Astrocyte (in vitro differentiated cells and primary cell): ENCODE data around the gene SERPINE2. TPM values are rescaled to one million over a fixed set of nuclear protein-coding genes. Genes with fewer than 3 reads are reported as not detected.

ENCODE experiments used
- DNase-seq: peaks from one replicate; pipeline ENCODE4 v3.0.0-alpha.2; 2010; ENCODE audit warnings: low read depth
- FAIRE-seq: peaks from 2 replicates; lab custom pipeline; 2011; peaks lifted over from hg19 to GRCh38; lab: Jason Lieb, UNC
- H2AFZ ChIP-seq: 2 replicates; pipeline ENCODE4 v1.6.0; 2012; ENCODE audit warnings: low read depth, low read length, inconsistent platforms
- H3K27ac ChIP-seq: 2 replicates; pipeline ENCODE4 v1.5.1; 2011; ENCODE audit warnings: low read depth, low read length, inconsistent platforms
- H3K27me3 ChIP-seq: 2 replicates; pipeline ENCODE4 v1.6.0; 2011; ENCODE audit warnings: low read length, inconsistent platforms; ENCODE audit not compliant: insufficient read depth
- H3K36me3 ChIP-seq: 2 replicates; pipeline ENCODE4 v1.5.1; 2011; ENCODE audit warnings: low read length, inconsistent platforms; ENCODE audit not compliant: insufficient read depth
- H3K4me1 ChIP-seq: 2 replicates; pipeline ENCODE4 v1.5.1; 2011; ENCODE audit warnings: low read length, inconsistent platforms; ENCODE audit not compliant: insufficient read depth
- H3K4me2 ChIP-seq: 2 replicates; pipeline ENCODE4 v1.6.0; 2012; ENCODE audit warnings: low read length, inconsistent platforms
- H3K4me3 ChIP-seq: 2 replicates; pipeline ENCODE4 v1.5.1; 2011; ENCODE audit warnings: low read depth, mild to moderate bottlenecking, low read length, inconsistent platforms; ENCODE audit not compliant: insufficient read depth
- H3K79me2 ChIP-seq: 2 replicates; pipeline ENCODE4 v1.6.0; 2012; ENCODE audit warnings: mild to moderate bottlenecking, low read length, inconsistent platforms; ENCODE audit not compliant: insufficient read depth
- H3K9ac ChIP-seq: 2 replicates; pipeline ENCODE4 v1.6.0; 2012; ENCODE audit warnings: mild to moderate bottlenecking, low read length, inconsistent platforms
- H3K9me3 ChIP-seq: 2 replicates; pipeline ENCODE4 v1.5.1; 2012; ENCODE audit warnings: low read depth, mild to moderate bottlenecking, low read length, inconsistent platforms; ENCODE audit not compliant: insufficient read depth
- H4K20me1 ChIP-seq: 2 replicates; pipeline ENCODE4 v1.6.0; 2012; ENCODE audit warnings: low read length, inconsistent platforms; ENCODE audit not compliant: insufficient read depth
- H3K27ac Mint-ChIP-seq: one replicate; pipeline ENCODE4 v1.8.0; 2021; ENCODE audit warnings: mild to moderate bottlenecking, mixed read lengths; ENCODE audit not compliant: unreplicated experiment
- H3K27me3 Mint-ChIP-seq: one replicate; pipeline ENCODE4 v1.8.0; 2021; ENCODE audit warnings: low read depth, mixed read lengths; ENCODE audit not compliant: unreplicated experiment
- H3K36me3 Mint-ChIP-seq: one replicate; pipeline ENCODE4 v1.8.0; 2021; ENCODE audit warnings: low read depth, mixed read lengths; ENCODE audit not compliant: unreplicated experiment
- H3K4me1 Mint-ChIP-seq: one replicate; pipeline ENCODE4 v1.8.0; 2021; ENCODE audit warnings: low read depth, mixed read lengths; ENCODE audit not compliant: unreplicated experiment
- H3K4me3 Mint-ChIP-seq: one replicate; pipeline ENCODE4 v1.8.0; 2021; ENCODE audit warnings: mild to moderate bottlenecking, moderate library complexity, mixed read lengths; ENCODE audit not compliant: unreplicated experiment
- H3K9me3 Mint-ChIP-seq: one replicate; pipeline ENCODE4 v1.8.0; 2021; ENCODE audit warnings: mild to moderate bottlenecking, mixed read lengths; ENCODE audit not compliant: unreplicated experiment
- CTCF ChIP-seq: IDR thresholded peaks from 2 replicates; pipeline ENCODE4 v1.5.1; 2011; ENCODE audit warnings: low read depth, mild to moderate bottlenecking, inconsistent platforms, low read length, moderate library complexity; ENCODE audit not compliant: insufficient read depth
- EZH2 ChIP-seq: IDR thresholded peaks from 2 replicates; pipeline ENCODE4 v1.6.1; 2012; ENCODE audit warnings: mild to moderate bottlenecking, low read length, inconsistent platforms; ENCODE audit not compliant: insufficient read depth
- total RNA-seq: library from RNA; stranded (reverse); gene quantifications from 2 replicates; pipeline ENCODE4 v1.2.1, GENCODE V29; 2021

Gene SERPINE2
- total RNA-seq, 1 donor from 2014 or later = 375 TPM

- Histone ChIP-seq H4K20me1 (peaks cover 18% of the 10 kb centered on the region), H3K79me2 (peaks cover 29% of the 10 kb centered on the region), H3K4me2 (no peak overlapping the region), H3K27me3 (no peaks in the 10 kb centered on the region), H3K27ac (no peak overlapping the region), H3K36me3 (no peaks in the 10 kb centered on the region), H3K9me3 (no peaks in the 10 kb centered on the region), H3K4me1 (no peaks in the 10 kb centered on the region), H3K9ac (no peak overlapping the region), H3K4me3 (no peak overlapping the region), H2AFZ (no peak overlapping the region)
- H3K36me3 Mint-ChIP-seq = peaks cover 27% of the 10 kb centered on the region
- no peak overlapping the region for H3K27ac Mint-ChIP-seq
- H3K4me3 Mint-ChIP-seq = no peak overlapping the region
- peaks cover 10% of the 10 kb centered on the region for H3K4me1 Mint-ChIP-seq
- FAIRE-seq (no peak), DNase-seq (no peak)
- TF ChIP-seq EZH2 (no peak), CTCF (no peak)
- H3K27me3 Mint-ChIP-seq = no peaks in the 10 kb centered on the region
- H3K9me3 Mint-ChIP-seq = no peaks in the 10 kb centered on the region
These were observed 11.2 kb downstream of the SERPINE2 start for GRCh38 chr2:224027931-224028330.

- TF ChIP-seq CTCF (no peak), EZH2 (no peak)
- Mint-ChIP-seq H3K4me1 (peaks cover 8% of the 10 kb centered on the region), H3K9me3 (no peaks in the 10 kb centered on the region), H3K36me3 (peaks cover 24% of the 10 kb centered on the region), H3K27me3 (no peaks in the 10 kb centered on the region), H3K4me3 (no peak overlapping the region), H3K27ac (no peak overlapping the region)
- FAIRE-seq (no peak), DNase-seq (no peak)
- Histone ChIP-seq H3K9ac (no peak overlapping the region), H3K27me3 (no peaks in the 10 kb centered on the region), H3K4me2 (no peak overlapping the region), H3K4me1 (no peaks in the 10 kb centered on the region), H4K20me1 (peaks cover 18% of the 10 kb centered on the region), H3K4me3 (no peak overlapping the region), H3K9me3 (no peaks in the 10 kb centered on the region), H3K79me2 (peaks cover 26% of the 10 kb centered on the region), H3K36me3 (no peaks in the 10 kb centered on the region), H3K27ac (no peak overlapping the region), H2AFZ (no peak overlapping the region)
These were observed 12.0 kb downstream of the SERPINE2 start for GRCh38 chr2:224027070-224027469.

- Histone ChIP-seq H3K9me3 (no peaks in the 10 kb centered on the region), H2AFZ (no peak overlapping the region), H3K9ac (no peak overlapping the region), H3K27me3 (no peaks in the 10 kb centered on the region), H3K36me3 (no peaks in the 10 kb centered on the region), H3K4me2 (no peak overlapping the region), H4K20me1 (peaks cover 17% of the 10 kb centered on the region), H3K27ac (no peak overlapping the region), H3K79me2 (peaks cover 26% of the 10 kb centered on the region), H3K4me3 (no peak overlapping the region), H3K4me1 (no peaks in the 10 kb centered on the region)
- H3K4me3 Mint-ChIP-seq = no peak overlapping the region
- H3K36me3 Mint-ChIP-seq = peaks cover 16% of the 10 kb centered on the region
- FAIRE-seq = no peak
- no peak overlapping the region for H3K27ac Mint-ChIP-seq
- TF ChIP-seq EZH2 = no peak
- TF ChIP-seq CTCF = no peak
- peaks cover 8% of the 10 kb centered on the region for H3K4me1 Mint-ChIP-seq
- H3K27me3 Mint-ChIP-seq = no peaks in the 10 kb centered on the region
- no peaks in the 10 kb centered on the region for H3K9me3 Mint-ChIP-seq
- no peak for DNase-seq
These were observed 13.2 kb downstream of the SERPINE2 start for GRCh38 chr2:224025874-224026273.
